ENCODE results near the gene AK5. TPM values are rescaled to one million over a fixed set of nuclear protein-coding genes. Genes with fewer than 3 reads are reported as not detected.

AK5 gene
- total RNA-seq, 1 experiment from 2014 or later, result 3.0 TPM

DNA sequence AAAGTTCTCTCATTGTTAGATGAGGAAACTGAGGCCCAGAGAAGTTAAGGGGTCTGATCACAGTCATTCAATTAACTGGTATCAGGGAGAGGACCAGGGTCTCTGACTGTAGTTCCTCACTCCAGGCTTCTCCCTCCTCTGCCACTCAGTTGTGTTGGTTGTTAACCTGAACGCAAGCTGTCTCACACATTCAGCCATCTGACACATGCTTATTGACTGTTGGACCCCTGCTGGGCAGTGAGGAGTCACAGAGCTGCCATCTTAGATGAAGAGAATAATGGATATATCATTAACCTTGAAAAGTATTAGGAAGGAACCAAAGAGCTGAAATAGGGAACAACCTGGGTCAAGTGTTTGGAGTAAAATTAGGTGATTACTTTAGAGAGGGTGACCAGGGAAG is 205.8 kb downstream of the AK5 start:
- ChIA-PET POLR2A (no interaction called here), CTCF (no interaction called here)
- Histone ChIP-seq H3K9me3 (ENCODE audit: control insufficient read depth, insufficient read depth, low read depth, low read length) (no peaks in the 10 kb centered on the region), H3K27ac (ENCODE audit: low read length) (no peak overlapping the region), H3K36me3 (ENCODE audit: control insufficient read depth, insufficient read depth, low read length) (no peaks in the 10 kb centered on the region), H3K4me1 (ENCODE audit: control insufficient read depth, insufficient read depth, low read length) (no peaks in the 10 kb centered on the region), H3K4me3 (ENCODE audit: low read depth in 2 of 2, low read length in 2 of 2) (no peak overlapping the region), H3K27me3 (ENCODE audit: control insufficient read depth, insufficient read depth, low read length) (no peaks in the 10 kb centered on the region)
- BruUV-seq (replicated peaks), result no TSS peak
- intact Hi-C loops (cut with micrococcal nuclease; ENCODE audit: unreplicated experiment), result no loop called here
- ATAC-seq (no peak), DNase-seq (ENCODE audit: low read depth, low spot score) (no peak)
- TF ChIP-seq POLR2AphosphoS5 (IDR thresholded peaks at IDR 0.05; ENCODE audit: low read depth, low read length) (no peak), SIN3A (IDR thresholded peaks at IDR 0.05; ENCODE audit: borderline replicate concordance, insufficient read depth, low read depth, low read length) (no peak)
- TF ChIP-seq, protein P1, sequence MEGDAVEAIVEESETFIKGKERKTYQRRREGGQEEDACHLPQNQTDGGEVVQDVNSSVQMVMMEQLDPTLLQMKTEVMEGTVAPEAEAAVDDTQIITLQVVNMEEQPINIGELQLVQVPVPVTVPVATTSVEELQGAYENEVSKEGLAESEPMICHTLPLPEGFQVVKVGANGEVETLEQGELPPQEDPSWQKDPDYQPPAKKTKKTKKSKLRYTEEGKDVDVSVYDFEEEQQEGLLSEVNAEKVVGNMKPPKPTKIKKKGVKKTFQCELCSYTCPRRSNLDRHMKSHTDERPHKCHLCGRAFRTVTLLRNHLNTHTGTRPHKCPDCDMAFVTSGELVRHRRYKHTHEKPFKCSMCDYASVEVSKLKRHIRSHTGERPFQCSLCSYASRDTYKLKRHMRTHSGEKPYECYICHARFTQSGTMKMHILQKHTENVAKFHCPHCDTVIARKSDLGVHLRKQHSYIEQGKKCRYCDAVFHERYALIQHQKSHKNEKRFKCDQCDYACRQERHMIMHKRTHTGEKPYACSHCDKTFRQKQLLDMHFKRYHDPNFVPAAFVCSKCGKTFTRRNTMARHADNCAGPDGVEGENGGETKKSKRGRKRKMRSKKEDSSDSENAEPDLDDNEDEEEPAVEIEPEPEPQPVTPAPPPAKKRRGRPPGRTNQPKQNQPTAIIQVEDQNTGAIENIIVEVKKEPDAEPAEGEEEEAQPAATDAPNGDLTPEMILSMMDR (IDR thresholded peaks at IDR 0.05), result no peak
- in situ Hi-C loops (cut with HindIII; ENCODE audit: low pct_unique_long_range_greater_than_20kb, low sequenced_read_pairs), result no loop called here

- intact Hi-C loops (cut with micrococcal nuclease; ENCODE audit: unreplicated experiment), result no loop called here
- no peak overlapping the region for H3K4me3 ChIP-seq (ENCODE audit: low read depth in 2 of 2, low read length in 2 of 2)
- POLR2A ChIA-PET, result no interaction called here
- no peaks in the 10 kb centered on the region for H3K4me1 ChIP-seq (ENCODE audit: control insufficient read depth, insufficient read depth, low read length)
- no TSS peak for BruUV-seq (replicated peaks)
- ATAC-seq, result no peak
- in situ Hi-C loops (cut with HindIII; ENCODE audit: low pct_unique_long_range_greater_than_20kb, low sequenced_read_pairs), result no loop called here
- H3K27me3 ChIP-seq (ENCODE audit: control insufficient read depth, insufficient read depth, low read length), result no peaks in the 10 kb centered on the region
- H3K27ac ChIP-seq (ENCODE audit: low read length), result no peak overlapping the region
- no peaks in the 10 kb centered on the region for H3K9me3 ChIP-seq (ENCODE audit: control insufficient read depth, insufficient read depth, low read depth, low read length)
- CTCF ChIA-PET, result no interaction called here
- H3K36me3 ChIP-seq (ENCODE audit: control insufficient read depth, insufficient read depth, low read length), result no peaks in the 10 kb centered on the region
- TF ChIP-seq SIN3A (IDR thresholded peaks at IDR 0.05; ENCODE audit: borderline replicate concordance, insufficient read depth, low read depth, low read length), result no peak
- TF ChIP-seq, protein P1 (IDR thresholded peaks at IDR 0.05), result no peak
- no peak for TF ChIP-seq POLR2AphosphoS5 (IDR thresholded peaks at IDR 0.05; ENCODE audit: low read depth, low read length)
- TF ChIP-seq, protein P2, sequence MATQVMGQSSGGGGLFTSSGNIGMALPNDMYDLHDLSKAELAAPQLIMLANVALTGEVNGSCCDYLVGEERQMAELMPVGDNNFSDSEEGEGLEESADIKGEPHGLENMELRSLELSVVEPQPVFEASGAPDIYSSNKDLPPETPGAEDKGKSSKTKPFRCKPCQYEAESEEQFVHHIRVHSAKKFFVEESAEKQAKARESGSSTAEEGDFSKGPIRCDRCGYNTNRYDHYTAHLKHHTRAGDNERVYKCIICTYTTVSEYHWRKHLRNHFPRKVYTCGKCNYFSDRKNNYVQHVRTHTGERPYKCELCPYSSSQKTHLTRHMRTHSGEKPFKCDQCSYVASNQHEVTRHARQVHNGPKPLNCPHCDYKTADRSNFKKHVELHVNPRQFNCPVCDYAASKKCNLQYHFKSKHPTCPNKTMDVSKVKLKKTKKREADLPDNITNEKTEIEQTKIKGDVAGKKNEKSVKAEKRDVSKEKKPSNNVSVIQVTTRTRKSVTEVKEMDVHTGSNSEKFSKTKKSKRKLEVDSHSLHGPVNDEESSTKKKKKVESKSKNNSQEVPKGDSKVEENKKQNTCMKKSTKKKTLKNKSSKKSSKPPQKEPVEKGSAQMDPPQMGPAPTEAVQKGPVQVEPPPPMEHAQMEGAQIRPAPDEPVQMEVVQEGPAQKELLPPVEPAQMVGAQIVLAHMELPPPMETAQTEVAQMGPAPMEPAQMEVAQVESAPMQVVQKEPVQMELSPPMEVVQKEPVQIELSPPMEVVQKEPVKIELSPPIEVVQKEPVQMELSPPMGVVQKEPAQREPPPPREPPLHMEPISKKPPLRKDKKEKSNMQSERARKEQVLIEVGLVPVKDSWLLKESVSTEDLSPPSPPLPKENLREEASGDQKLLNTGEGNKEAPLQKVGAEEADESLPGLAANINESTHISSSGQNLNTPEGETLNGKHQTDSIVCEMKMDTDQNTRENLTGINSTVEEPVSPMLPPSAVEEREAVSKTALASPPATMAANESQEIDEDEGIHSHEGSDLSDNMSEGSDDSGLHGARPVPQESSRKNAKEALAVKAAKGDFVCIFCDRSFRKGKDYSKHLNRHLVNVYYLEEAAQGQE (IDR thresholded peaks at IDR 0.05; ENCODE audit: insufficient read depth in 1 of 2, low read depth in 2 of 2, low read length in 1 of 2), result no peak
- TF ChIP-seq TCF7L2 (IDR thresholded peaks at IDR 0.05; ENCODE audit: low read depth, low read length), result no peak
- DNase-seq (ENCODE audit: low read depth, low spot score), result no peak
These were observed 208.1 kb downstream of the AK5 start for GRCh38 chr1:77489910-77490309.
